NCI-H226 (cell line): Measurements from ENCODE around the gene PAAF1.
"Not testable (repeated sequence)": the region's sequence is repeated elsewhere in the genome, so short reads cannot be mapped to it uniquely, and the experiment has no call there.

Experiments used
- DNase-seq: peaks from one replicate; pipeline ENCODE4 v3.0.0-alpha.2; 2015

Gene PAAF1

DNA sequence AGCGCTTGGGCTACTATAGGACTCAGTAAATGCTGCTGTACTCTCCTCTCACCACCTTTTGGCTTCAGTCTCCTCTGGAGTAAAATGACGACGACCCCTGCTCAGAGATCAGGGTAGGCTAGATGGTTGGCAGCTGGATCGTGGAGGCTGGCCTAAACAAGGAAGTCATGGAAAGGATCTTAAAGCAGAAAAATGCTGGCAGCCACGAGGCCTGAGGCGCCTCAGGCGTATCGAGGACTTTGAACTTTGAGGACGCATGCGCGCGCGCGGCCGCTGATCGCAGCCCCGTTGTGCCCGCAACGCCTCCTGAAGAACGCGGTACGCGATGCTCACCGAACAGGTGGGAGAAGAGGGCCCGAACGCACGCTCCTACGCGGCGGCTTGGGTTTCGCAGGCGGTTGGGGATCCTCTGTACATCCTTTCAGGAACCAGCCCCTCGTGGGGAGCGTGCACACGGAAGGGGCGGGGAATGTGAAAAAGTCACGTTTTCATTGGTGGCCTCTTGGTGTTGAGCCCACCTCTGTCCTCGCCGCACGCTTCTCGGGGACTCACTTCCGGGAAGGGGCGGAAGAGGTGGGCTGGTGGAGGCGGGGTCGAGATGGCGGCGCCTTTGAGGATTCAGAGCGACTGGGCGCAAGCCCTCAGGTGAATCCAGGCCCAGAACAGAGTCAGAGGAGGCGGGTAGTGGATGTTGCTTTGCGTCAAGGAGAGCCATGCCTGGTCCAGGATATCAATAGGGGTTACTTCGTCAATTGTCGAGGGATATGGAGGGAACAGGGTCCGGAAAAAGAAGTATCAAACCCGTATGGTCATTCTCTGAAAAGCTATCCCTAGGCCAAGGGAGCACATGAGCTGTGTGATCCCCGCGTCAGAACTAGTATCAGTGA lies at the start of gene PAAF1, which contains the start of gene COA4:
Gene PAAF1, plus strand, starts transcription at position 576 of the 887 bp plus-strand sequence. Its CDS starts 23 bp downstream, at position 599.
Gene COA4, minus strand, starts transcription at position 423 of the 887 bp plus-strand sequence. CDS start 3,468 bp downstream, outside the sequence.
- DNase-seq: peak; percentile 98

DNA sequence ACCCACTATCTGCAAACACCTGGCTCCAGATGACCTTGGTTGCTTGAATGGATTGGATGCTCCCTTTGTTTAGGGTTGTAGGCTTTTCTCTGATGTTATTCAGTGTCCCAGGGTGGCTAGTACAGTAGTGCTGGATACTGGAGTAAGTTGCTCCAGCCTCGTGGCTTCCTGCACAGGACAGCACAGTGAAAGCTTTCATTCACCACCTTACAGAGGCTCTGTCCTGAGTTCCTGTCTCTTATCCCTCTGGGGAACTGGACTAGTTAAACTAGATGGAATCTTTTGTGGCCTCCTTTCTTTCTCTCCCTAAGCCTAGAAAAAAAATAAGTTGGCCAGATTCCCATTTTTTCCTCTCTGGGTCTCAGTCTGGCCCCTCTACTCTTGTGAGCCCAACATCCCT lies 46.5 kb upstream of the PAAF1 start:
- no peak for DNase-seq

DNA sequence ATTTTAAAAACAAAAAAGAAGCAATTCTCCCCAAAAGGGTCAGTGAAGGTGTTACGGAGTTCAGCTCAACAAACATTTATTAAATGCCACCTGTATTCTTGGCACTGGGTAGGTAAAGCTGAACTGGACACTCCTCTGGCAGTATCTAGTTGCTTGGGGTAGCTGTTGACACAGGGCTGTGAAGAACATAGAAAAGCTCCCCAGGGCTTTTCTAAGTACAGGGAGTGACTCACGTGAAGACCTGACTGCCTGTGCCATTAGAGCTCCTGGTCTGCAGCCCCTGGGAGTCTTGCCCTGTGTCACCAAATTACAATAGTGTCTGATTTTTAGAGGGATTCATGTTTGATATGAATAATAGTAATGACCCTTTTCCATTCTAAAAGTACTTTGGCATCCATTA lies 43.7 kb upstream of the PAAF1 start:
- no peak for DNase-seq

DNA sequence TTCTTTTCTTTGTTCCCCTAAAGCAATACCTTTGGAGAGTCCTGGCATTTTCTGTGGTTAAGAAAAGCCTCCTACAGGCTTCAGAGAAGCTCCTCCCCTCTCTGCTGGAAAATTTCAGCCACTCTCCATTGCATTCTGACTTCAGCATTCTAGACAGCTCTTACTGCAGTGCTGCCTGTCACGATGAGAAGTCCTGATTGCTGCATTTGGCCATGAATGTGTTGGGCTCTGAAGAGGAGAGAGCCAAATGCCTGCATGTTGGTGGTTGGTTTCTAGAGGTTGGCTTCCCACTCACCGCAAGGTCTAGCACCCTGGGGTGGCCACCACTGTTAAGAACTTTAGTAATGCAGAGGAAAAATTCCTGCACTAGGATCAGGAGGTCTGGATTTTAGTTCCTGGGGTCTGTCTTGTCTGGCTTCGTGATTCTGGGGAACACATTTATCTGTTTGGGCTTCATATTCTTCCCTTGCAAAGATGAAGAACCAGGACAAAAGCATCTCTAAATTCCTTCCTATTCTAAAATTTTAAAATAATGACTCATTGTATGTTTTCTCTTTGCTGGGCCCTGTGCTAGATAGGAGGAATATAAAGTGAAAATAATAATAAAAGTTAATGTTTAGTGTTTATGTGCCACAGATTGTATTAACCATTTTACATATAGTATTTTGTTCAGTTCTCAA lies 38.2 kb upstream of the PAAF1 start:
- peak; percentile 52 for DNase-seq

- no peak for DNase-seq
Measured at GRCh38 chr11:73839123-73839457, 37.7 kb upstream of the PAAF1 start.

DNA sequence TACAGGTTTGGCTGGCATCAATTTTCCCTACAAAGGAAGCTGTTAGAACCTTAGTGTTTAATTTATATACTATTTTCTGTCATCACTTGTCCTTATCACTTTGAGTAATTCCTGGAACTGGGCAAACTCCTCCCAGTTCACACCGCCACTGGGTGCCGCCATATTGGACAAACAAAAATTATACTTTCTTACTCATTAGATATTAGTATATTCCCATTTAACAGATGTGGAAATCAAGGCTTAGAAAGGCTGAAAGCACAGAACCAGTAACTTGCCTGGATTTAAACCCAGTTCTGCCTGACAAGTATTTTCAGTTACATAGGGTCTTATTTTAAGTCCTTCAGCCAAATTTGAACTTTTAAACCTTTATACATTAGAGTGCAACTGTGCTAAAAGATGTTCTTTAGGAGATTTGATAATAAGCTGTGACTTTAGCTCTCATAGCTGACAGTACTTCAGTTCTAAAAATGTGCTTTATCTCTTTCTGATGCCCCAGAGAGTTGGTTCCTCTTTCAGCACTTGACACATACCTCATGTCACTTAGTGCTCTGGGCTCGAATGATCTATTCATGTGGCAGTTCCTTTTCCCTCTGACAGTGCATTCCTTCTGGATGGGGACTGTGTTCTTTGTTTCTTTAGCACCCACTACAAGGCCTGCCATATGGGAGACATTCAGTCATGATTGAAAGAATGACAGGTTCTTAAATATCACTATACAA lies 25.6 kb upstream of the PAAF1 start:
- no peak for DNase-seq

DNA sequence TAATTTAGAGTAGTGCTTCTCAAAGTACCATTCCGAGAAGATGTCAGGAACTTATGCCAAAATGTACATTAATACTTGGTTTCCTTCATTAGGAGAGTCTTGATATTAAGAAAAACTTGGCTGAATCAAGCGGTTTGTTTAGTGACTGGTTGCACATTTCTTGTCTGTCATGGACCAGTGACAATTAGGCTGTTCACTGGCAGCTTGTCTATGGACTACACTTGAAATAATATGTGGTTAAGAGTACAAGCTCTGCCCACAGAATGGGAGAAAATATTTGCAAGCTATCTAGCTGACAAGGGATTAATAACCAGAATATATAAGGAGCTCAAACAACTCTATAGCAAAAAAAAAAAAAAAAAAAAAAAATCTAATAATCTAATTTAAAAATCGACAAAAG lies 24.8 kb upstream of the PAAF1 start:
- no peak for DNase-seq

DNA sequence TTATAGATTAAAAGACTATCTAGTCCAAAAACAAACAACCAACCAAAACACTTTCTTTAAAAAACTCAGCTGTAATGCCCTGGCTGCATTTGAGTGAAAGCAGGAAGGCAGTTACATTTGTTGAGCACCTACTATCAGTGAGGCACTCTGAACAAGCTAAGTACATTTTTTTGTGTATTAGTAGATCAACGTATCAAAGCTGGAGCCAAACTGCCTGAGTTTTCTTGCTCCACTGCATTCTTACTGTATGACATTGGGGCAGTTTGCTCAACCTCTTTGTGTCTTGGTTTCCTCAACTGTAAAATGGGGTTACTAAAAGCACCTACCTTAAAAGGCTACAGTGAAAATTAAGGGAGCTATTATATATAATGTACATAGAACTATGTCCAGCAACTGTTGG lies 22.1 kb upstream of the PAAF1 start:
- DNase-seq: no peak

GRCh38 chr11:73856031-73856567 lies 20.7 kb upstream of the PAAF1 start:
- no peak for DNase-seq

DNA sequence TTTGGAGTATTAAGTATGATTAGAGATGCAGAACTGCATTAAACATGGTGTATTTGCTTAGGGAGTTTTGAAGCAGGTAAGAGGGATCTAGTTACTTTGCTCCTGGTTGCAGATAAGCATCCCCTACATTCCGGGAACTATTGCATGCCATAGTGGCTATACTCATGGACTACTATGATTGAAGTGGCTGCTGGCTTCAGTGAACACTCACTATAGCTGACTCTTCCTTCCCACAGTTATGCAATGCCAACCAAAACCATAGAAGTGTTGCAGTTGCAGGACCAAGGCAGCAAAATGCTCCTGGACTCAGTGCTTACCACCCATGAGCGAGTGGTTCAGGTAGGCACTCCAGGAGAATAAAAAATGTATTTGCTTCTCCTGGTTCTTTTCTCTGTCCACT lies 17.1 kb upstream of the PAAF1 start:
- no peak for DNase-seq

GRCh38 chr11:73860202-73860601 lies 16.6 kb upstream of the PAAF1 start:
- no peak for DNase-seq

DNA sequence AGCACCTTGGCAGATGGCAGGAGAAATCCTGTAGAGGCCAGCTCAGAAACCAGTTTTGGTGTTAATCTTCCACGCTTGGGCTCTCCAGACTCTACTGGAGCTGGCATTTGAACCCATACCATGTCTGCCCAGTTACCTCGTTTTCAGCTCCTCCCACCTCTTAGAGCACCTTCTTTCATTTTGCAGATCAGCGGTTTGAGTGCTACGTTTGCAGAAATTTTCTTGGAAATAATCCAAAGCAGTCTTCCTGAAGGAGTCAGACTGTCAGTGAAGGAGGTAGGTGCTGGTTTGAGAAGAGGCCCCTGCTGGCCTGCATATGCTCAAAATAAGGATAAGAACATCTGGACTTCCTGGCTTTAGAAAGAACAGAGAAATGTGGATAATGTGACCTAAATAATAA lies 13.8 kb upstream of the PAAF1 start:
- no peak for DNase-seq

DNA sequence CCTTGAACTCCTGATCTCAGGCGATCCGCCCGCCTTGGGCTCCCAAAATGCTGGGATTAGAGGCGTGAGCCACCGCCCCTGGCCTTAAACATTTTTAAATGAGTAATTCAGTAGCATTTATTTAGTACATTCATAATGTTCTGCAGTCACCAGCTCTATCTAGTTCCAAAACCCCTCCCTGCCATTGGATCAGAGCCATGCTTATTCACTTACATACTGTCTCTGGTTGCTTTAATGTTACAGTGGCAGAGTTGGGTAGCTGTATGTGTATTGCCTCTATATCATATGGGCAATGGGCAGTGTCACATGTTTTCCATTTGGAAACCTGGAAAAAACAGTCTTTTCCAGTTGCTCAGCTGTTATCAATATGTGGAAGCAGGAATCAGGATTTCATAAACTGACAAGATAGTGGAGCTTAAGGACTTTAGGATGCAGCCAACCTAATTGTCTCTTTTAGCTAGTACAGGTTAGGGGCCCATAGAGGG lies 10.7 kb upstream of the PAAF1 start:
- DNase-seq: no peak

GRCh38 chr11:73866586-73866996 lies 10.2 kb upstream of the PAAF1 start:
- peak; percentile 45 for DNase-seq

DNA sequence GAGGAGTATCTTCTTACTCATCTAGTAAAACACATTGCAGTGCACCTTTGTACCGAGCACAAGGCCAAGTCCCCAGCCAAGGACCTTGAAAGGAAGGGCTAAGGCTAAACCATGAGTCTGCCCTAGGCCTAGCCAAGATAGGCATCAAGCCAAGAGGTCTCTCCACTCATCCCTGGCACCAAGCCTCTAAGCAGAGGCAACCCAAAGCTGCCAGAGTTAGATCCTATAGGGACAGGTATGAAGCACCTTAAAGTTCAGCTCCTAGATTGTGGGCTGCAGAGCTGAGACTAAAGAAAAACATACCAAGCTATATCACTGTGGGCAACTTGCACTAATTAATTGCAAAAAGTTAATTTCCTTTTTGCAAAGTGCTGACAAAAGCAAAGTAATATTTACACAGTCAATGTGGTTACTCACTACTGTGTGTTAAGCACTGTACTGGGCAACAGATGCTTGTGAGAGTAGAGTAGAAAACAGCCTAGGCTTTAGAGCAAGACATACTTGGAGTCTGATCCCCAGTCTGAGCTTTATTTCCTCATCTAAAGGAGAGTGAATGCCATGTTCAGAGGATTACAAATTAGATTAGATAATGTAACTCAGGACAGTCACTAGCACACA lies 7.4 kb upstream of the PAAF1 start:
- DNase-seq: peak; percentile 18

GRCh38 chr11:73870261-73870660 lies 6.5 kb upstream of the PAAF1 start:
- DNase-seq: no peak

DNA sequence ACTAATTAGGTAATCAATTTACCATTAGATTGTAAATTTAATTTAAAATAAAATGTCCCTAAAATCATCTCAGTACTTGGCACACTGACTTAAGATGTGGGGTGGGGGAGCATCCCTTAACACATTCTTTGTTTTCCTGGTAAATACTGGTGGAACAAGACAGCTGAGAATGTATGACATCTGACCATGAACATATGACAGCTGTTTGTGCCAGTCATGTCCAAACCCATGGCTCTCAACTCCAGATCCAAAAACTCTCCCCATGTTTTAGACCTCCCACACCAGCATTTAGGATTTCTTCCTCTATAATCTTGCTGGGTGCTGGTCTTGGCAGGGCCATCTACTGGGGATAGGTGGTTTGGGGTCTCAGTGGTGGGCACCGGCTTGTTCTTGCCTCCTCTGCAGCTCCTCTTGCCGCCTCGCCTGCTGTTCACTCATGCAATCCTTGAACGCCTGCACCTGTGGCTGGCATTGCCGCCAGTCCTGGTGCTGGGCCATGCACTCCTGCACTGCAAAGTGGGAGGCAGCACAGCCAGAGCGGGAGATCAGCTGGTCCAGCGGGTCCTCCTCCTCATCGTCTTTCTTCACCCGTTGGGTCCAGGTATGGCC lies 3.9 kb upstream of the PAAF1 start:
- DNase-seq: no peak

GRCh38 chr11:73875380-73875779 lies 1.4 kb upstream of the PAAF1 start:
- DNase-seq: no peak

GRCh38 chr11:73875840-73876239 lies 959 bp upstream of the PAAF1 start:
- no peak for DNase-seq

DNA sequence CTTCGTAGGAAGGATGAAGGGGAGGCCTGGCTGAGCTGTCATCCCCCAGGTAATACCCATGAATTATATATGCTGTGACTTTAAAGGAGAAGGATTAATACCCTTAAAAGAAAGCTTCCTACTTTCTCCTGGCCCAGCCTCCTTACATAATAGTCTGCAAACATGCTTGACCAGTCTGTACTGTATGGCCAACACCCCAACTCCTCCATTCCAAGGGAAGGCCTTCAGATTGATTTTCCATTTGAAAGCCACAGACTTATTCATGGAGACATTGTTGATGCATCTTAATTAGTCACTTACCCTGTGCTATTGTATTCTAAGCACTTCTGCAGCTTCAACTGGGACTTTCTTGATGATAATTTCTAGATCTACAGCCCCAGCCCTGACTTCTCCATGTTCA lies 2.0 kb downstream of the PAAF1 start:
- no peak for DNase-seq

DNA sequence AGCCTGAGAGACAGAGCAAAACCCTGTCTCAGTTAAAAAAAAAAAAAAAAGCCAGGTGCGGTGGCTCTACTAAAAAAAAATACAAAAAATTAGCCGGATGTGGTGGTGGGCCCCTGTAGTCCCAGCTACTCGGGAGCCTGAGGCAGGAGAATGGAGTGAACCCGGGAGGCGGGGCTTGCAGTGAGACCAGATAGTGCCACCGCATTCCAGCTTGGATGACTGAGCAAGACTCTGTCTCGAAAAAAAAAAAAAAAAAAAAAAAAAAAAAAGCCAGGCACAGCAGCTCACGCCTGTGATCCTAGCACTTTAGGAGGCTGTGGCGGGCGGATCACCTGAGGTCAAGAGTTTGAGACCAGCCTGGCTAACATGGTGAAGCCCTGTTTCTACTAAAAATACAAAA lies 3.6 kb downstream of the PAAF1 start:
- not testable (repeated sequence) for DNase-seq

- DNase-seq: no peak
Measured at GRCh38 chr11:73883856-73884255, 7.1 kb downstream of the PAAF1 start.
